Activated naive CD4-positive, alpha-beta T cell treated with Interleukin-2 at 50 U/mL for 16 hours (primary cell): ENCODE data around the gene ZNF831.

Experiments
- DNase-seq: peaks from one replicate; pipeline ENCODE4 v3.0.0-alpha.2; 2020

The ZNF831 gene

DNA sequence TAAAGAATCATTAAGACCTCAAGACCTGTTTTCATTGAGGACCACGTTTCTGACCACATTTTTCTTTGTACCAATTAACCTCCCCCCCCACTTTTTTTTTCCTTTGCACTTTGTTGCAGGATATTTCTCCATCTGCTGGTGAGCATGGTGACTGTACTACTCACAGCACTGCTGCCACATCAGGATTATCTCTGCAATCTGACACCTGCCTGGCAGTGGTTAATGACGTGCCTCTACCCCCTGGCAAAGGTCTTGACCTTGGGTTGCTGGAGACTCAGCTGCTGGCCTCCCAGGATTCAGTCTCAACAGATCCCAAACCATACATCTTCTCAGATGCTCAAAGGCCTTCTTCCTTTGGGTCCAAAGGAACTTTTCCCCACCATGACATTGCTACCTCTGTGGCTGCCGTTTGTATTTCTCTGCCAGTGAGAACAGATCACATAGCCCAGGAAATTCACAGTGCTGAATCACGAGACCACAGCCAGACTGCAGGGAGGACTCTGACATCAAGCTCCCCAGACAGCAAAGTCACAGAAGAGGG, 90.2 kb downstream of the ZNF831 start:
- peak; percentile 27 for DNase-seq

DNA sequence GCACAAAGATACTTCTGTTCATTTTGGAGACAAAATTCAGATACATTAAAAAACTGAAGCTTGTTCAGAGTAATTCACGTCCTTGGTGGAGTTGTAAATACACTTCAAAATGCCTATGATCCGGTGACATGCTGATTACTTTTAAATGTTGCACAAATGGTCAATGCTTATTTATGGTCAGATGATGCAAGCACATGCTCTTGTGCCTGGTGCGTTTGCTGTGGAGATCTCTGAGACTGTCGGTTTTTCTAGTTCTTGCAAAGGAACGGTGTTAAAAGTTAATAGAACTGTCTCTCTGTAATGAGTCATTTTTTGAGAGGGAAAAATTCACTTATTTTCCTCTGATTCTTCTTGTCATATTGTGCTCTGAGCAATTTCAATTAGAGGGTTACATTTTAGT, 91.6 kb downstream of the ZNF831 start:
- no peak for DNase-seq

DNA sequence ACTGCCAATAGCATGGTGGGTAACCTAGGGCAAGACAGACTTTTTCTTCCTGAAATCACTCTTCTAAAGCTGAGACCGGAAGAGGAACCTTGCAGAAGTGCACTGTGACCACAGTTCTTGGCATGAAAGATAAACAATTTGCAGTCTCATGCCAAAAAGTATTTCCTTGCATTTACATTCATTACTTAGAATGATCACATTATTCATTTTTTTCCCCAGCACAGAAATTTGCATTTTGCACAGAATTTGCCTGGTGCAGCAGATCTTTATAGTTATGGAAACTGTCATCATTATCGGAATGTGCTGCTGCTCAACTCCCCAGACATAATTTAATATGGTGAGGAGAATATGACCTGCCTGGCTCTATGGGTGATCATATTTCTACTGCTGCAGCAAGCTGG, 94.6 kb downstream of the ZNF831 start:
- no peak for DNase-seq

DNA sequence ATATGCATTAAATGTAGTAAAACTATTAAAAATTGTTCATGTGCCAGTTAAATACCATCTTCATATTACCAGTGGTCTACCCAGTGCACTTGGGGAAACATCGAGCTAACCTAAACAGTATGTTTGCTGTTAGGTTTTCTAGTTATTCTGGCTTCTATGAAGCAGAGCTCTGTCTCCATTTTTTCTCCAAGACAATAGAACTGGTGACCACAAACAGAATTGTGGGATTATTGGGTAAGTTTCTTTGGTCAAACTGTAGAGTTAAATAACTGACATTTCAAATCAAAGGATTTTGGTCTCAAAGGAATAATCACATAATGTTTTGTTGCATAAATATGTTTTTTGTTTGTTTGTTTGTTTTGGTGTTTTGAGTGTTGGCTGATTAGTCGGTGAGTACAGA, 96.3 kb downstream of the ZNF831 start:
- DNase-seq = no peak

DNA sequence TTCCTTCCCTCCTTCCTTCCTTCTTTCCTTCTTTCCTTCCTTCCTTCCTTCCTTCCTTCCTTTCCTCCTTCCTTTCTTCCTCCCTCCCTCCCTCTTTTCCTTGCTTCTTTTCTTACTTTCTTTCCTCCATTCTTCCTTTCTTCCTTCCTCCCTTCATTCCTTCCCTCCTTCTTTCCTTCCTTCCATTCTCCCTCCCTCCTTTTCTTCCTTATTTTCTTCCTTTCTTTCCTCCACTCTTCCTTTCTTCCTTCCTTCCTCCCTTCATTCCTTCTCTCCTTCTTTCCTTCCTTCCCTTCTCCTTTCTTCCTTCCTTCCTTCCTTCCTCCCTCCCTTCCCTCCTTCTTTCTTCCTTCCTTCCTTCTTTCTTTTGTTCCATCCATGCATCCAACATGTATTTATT, 101.7 kb downstream of the ZNF831 start:
- no peak for DNase-seq

DNA sequence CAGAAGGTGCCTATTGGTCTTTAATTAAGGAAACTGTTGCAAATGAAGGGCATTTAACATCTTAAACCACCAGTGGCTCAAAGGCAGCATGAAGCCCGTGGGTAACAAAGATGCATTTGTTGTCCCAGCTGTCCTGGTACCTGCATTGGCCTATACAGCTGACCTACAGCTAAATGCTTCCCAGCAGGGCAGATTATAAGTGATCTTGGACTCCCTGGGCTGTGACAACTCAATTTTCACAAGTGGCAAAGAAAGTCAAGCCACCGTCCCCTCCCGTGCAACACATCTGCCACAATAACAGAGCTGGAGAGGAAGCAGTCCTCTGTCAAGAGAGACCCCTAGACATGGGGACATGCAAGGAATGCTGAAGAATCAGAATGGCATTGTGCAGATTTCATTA, 105.2 kb downstream of the ZNF831 start:
- DNase-seq = no peak

DNA sequence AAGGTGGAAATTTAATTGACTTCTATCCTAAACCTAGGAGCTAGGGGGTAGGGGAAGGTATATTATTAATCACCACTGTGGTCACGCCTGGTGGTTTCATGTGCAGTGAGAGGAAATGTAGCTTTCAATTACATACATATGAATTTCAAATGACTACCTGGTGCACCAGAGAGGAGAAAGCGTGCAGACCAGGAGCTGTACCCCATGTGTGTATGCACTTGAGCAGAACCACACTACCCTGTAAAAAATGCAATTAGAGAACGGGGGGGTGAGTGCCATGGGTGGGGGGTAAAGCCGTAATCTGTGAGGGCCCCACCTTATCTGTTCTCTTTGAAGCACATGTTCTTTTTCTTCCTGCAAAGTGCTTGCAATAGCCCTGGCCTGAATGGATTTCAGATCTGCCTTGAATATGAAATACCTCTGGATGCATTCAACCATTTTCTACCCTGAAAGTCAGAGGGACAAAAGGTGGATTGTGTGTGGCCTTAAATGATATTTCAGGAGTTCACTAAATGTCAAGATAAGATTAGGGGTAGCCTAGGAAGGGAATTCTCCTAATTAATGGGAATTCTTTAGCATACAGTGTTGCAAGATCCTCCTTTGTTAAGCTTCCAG, 105.9 kb downstream of the ZNF831 start:
- no peak for DNase-seq

DNA sequence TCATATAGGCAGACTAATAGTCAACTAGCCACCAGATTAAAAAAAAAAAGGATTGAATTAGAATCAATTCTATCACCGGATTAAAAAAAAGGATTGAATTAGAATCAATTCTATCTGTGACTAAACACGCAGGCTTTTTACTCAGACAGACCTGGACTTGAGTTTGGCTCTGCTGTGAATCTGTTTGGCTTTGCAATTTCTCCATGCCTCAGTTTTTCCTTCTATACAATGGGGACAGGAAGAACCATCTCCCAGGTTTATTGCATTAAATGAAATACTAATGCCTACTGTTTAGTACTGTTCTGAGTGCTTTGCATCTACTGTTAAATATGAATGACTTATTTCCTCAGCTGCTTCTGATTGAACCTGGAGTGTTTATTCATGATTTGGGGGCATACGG, 106.8 kb downstream of the ZNF831 start:
- DNase-seq = no peak

DNA sequence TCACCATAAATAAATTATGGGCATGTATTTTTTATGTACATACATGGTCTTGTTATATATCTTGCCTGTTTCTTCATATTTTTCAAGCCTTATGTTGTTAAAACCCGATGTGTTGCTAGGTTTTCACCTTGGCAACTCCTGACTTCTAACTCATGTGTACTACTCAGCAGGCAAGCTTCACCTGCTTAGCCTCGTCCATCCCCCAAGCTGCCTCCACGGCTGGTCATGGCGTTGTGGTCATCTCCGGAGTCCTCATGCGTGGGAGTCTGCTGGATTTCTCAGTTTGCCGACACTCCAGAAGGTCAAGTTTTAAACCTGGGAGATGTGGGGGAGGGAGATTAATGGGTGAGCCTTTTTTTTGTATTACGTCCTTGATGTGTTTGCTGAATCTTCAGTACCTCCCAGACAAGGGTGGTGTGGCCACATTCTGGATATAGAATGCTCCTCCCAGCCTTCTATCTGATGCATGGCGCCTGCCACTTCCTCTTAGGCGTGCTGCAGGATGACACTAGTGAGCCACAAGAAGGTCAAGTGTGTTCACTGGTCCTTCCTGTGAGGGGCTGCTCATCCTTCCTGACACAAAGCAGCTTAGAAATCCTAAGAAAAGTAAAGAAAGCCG, 110.2 kb downstream of the ZNF831 start:
- no peak for DNase-seq

DNA sequence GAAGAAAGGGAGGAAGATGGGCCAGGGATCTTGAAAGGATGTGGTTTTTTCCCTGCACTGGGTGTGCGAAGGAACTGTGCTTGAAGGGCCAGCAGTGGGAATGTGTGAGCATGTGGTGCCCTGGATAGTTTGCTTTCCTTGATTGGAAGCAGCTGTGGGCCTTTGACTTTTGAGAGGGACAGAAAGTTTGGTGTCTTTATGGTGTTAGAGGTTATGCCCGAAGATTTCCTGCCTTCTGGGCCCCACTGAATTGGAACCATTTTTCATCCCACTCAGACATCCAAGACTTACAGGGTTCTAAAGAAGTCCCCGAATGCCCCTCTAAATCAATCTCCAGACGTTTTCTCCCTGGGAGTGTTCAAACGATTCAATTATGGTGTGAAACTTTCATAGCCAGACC, 113.3 kb downstream of the ZNF831 start:
- no peak for DNase-seq

DNA sequence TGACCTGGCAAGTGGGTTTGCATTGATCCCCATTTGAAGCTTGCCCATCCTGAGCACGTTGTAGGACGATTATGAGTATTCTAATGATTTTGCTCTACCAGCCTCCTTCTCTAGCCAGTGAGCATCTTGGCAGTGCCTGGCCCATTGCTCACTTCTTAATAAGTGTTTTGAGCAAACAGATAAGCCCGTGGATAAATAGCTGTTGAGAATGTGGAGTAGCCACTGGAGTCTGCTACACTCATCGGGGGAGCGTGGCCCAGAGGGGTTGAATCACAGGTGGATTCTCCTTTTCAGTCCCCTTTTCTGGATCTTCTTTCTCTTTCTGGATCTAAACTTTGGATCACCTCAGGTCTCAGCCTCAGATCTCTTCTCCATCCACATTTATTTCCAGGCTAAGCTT, 120.8 kb downstream of the ZNF831 start:
- DNase-seq = no peak

DNA sequence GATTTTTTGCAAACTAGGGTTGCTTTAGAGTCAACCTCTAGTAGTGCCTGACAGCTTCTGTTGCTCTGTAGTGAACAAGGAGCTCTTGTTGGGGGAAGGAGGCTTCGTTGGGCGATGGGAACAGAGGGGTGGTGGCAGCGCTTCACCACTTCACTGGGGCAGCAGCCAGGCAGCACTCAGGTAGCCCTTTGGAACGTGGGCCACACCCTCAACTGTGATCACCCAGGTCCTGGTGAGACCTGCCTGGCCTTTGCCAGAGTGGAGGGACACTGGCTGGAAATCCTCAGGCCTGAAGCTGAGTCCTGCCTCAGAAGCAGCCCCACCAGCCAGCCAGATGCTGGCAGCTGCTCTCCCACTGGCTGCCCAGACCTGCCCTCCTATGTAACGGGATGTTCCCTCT, 126.4 kb downstream of the ZNF831 start:
- DNase-seq = no peak

DNA sequence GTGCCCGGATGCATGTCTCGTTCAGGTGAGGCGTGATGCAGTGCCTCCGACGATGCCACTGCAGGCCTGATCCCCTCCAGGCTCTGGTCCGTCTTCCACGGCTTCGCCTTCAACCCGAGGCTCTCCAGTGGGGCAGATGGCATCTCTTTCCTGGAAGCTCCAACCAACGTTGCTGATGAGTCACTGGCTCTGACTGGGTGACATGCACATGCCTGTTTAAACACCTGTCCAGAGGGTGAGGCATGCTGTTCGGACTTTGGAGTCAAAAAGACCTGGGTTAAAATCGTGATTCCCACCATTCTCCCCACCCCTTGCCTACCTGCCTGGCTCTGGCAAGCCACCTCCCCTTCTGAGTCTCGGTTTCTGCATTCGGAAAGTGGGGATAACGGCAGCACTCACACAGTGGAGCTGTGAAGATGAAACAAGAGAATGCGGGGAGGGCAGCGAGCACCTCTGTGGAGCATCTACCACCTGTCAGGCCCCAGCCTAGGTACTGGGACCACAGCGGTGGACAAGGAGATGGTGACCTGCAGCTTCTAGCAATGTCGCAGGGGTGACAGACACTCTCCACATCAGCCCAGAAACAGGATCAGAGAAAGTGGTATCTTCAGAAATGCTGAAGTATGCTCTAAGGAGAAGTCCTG, 128.2 kb downstream of the ZNF831 start:
- no peak for DNase-seq

DNA sequence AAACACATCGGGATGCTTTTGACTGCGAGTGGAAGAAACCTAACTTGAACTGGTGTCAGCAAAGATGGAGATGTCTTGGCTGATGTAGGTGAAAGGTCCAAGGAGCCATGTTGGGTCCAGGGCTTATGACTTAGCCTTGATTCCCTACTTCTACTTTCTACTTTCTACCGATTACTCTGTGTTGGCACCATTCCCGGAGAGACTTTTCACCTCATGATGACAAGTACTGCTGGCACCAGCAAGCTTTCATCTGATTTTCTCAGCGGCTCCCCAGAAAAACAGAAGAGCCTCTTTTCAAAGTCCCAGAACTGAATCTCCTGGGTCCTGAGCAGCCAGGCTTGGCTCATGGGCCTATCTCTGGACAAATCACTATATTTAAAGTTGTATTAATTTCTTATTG, 131.9 kb downstream of the ZNF831 start:
- DNase-seq = no peak

DNA sequence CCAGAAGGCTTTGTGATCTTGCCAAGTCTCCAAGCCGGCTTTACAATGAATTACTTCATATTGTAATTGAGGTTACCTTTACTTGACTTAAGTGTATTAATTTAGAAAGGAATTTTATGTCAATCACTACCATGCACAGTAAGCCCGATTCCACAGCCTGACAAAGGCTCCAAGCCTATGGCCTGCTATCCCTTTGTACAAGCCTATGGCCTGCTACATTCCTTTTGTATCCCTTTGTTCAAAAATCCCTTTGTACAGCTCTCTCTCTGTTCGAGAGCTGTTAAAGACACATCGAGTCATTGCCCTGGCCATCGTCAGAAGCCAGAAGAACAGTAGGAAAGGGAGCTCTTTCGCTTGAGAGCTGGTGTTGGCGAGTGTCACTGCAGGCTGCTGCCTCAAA, 134.1 kb downstream of the ZNF831 start:
- no peak for DNase-seq

DNA sequence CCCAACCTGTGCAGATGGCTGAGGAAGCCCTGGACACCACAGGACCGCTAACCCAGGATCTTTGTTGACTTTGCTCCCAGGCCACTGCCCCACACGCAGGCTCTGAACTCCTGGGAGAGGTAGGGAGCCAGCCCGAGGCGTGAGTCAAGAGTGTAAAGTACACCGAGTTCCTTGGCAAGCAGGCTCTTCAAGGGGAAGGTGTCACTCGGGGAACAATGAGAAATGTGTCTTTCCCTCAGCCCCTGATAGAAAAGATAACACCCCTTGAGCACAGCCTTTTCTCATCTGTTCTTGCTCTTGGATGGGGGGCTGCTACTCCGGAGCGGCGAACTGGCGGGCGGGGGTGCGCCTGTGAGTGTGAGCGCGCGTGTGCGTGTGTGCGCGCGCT, 136.3 kb downstream of the ZNF831 start:
- no peak for DNase-seq

DNA sequence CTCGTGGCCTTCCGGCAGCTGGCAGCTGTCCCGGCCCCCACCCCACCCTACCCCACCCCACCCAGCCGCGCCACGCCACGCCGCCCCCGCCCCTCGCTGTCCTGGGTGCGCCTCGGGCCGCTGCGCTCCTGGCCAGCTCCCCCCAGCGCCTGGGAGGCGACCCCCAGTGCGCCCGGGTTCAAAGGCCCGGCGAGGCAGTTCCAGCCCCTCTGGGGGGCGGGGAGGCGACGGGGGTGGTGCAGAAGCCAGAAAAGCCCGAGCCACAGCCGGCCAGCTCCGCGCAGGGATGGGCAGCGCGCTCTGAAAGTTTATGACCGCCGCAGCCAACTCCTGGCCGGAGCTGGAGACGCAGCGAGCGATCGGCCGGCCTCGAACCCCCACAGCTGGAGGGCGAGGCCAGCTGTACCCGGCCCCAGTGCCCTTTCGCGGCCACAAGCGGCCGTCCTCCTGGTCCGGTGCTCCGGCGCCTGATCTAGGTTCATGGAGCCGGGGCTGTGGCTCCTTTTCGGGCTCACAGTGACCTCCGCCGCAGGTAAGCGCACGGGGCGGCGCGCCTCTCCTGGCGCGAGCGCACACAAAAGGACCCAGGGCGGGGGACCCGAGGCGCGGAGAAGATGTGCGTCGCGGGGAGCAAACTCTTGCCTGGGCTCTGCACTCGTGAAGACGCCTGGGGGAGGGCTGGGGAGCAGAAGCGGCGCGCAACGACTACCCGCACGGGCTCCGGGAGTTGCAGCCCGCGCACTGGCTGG, 136.9 kb downstream of the ZNF831 start, which contains the start of gene EDN3:
Gene EDN3, plus strand, starts transcription at position 279 of the 749 bp plus-strand sequence. Its CDS starts 202 bp downstream, at position 481.
- no peak for DNase-seq

DNA sequence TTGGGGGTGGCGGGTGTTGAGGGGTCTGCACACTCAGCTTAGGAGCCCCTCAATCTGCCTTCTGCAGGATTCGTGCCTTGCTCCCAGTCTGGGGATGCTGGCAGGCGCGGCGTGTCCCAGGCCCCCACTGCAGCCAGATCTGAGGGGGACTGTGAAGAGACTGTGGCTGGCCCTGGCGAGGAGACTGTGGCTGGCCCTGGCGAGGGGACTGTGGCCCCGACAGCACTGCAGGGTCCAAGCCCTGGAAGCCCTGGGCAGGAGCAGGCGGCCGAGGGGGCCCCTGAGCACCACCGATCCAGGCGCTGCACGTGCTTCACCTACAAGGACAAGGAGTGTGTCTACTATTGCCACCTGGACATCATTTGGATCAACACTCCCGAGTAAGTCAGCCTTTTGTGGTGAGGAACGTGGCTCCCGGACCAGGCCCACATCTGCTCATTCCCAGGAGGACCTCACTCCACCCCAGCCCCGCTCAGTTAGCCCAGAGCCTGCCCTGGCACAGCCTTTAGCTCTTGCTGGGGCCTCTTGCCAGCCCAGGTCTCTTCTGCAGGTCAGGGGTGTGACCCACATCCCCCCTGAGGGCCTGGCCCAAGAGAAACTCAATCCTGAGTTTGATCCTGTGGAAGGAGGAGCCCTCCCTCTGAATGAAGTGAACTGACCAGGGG, 137.9 kb downstream of the ZNF831 start:
- DNase-seq = no peak

DNA sequence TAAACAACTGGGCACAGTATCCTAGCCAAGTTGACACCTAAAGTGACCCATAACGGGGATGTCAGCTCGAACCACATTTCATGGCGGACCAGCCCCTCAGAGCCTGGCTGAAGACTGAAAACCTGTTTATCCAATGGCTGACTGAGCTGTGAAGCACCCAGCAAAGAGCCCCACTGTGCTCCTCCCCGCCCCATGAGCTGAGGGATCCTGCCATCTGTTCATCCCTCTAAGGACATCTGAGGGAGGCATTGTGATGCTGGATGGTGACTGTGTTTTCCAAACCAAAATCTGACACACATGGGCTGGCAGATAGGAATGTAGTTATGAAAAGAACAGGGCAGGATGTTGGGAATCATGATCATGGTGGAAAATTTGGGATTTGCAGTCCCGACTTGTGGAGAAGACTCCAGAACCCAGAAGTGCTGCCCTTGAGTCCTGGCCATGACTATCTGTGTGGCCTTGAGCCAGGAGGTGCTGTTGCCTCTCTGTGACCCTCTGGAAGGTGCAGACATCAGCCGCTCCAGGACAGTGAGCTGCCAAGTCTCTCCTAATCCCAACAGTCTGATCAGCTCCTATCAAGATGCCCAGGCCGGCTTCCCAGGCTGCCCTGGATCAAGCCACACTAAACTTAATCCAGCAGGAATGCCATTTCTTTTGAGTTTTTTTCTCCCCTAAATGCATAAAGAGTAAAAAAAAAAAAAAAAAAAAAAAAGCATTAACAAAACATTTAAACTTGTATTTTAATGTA, 142.5 kb downstream of the ZNF831 start:
- DNase-seq = no peak

DNA sequence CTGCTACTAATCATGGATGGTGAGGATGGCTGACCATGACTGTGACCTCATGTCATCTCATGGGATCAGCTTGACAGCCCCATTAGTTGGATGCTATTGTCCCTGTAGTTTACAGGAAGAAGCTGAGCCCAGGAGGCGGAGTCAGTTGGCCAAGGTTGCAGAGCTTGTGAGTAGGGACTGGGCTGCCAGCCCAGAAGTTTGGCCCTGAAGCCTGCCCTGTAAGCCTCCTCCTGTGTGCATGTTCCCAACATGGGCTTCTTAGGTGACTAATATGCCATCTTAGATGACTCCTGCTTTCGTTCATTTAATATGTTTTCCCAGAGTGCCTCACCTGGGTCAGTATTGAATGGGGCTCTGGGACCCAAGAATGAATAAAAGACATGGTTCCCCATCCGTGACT, 143.6 kb downstream of the ZNF831 start:
- no peak for DNase-seq
